Ovary (tissue), 3 donors: ENCODE data around the gene DCAF11.

ENCODE experiments used
- EP300 ChIP-seq: sonication (generic); formaldehyde crosslinking; IDR thresholded peaks from one replicate; pipeline ENCODE4 v1.6.1; 2017; ENCODE audit warnings: antibody characterized with exemption
- POLR2A ChIP-seq: fragments of 450-650 bp; IDR thresholded peaks from one replicate; pipeline ENCODE4 v1.6.1; 2017; ENCODE audit warnings: antibody characterized with exemption, mild to moderate bottlenecking, moderate library complexity
- TF ChIP-seq, protein P1 (sequence below), 3 donors: fragments of 450-650 bp in 2 of 3; fragments of 200-600 bp in 1 of 3; IDR thresholded peaks; one replicate each; pipeline versions ENCODE4 v1.5.1 to v1.8.0; 2016 to 2022; ENCODE audit warnings: antibody characterized with exemption in 3 of 3, mild to moderate bottlenecking in 1 of 3
- donor health status: DM: no; HTN: no; CAD: no.

DNA sequence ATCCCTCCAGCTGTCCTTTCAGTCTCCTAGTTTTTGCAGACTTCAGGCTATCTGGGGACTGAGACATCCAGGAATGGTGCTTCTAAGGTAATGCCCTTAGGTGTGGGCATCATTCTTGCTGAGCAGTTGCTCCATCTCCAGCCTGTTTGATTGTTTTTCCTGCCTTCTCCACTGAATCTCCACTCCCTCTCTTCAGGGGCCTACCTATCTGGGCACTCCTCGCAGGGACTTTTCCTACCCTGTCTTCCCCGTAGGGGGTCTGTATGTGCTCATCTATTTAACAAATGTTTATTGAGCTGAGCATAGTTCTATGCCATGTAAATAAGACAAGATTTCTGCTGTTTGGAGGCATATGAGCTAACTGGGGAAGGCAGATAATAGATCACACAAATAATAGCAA lies 18.4 kb downstream of the DCAF11 start:
- TF ChIP-seq, protein P1, sequence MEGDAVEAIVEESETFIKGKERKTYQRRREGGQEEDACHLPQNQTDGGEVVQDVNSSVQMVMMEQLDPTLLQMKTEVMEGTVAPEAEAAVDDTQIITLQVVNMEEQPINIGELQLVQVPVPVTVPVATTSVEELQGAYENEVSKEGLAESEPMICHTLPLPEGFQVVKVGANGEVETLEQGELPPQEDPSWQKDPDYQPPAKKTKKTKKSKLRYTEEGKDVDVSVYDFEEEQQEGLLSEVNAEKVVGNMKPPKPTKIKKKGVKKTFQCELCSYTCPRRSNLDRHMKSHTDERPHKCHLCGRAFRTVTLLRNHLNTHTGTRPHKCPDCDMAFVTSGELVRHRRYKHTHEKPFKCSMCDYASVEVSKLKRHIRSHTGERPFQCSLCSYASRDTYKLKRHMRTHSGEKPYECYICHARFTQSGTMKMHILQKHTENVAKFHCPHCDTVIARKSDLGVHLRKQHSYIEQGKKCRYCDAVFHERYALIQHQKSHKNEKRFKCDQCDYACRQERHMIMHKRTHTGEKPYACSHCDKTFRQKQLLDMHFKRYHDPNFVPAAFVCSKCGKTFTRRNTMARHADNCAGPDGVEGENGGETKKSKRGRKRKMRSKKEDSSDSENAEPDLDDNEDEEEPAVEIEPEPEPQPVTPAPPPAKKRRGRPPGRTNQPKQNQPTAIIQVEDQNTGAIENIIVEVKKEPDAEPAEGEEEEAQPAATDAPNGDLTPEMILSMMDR (IDR thresholded peaks at IDR 0.05): no peak
- TF ChIP-seq EP300 (no peak), POLR2A (no peak)
